Panc1 (cell line): ENCODE results near the gene MBTPS1. TPM values are rescaled to one million over a fixed set of nuclear protein-coding genes. Genes with fewer than 3 reads are reported as not detected.

Experiments used
- ATAC-seq: fragments of 200-7000 bp; cut with Tn5 transposase; 2 replicates; pipeline ENCODE4 v1.9.1; 2020; ENCODE audit warnings: mild to moderate bottlenecking, moderate library complexity
- BruUV-seq: library from RNA; stranded (reverse); fragments of 400-500 nt; replicated peaks from 2 replicates; lab custom pipeline; 2021; lab: Mats Ljungman, UMichigan
- CTCF ChIA-PET: fragments of 300-600 bp; sonication (Branson Sonifier 250); formaldehyde crosslinking; loops from one replicate; lab custom pipeline; 2022; ENCODE audit warnings: antibody characterized with exemption; lab: Charles Lee
- POLR2A ChIA-PET: fragments of 300-600 bp; sonication (Branson Sonifier 250); formaldehyde crosslinking; loops from one replicate; lab custom pipeline; 2022; ENCODE audit warnings: antibody characterized with exemption; lab: Charles Lee
- DNase-seq: peaks from one replicate; pipeline ENCODE4 v3.0.0-alpha.2; 2010; ENCODE audit warnings: low read depth, low spot score
- H3K27ac ChIP-seq: 2 replicates; pipeline ENCODE4 v1.5.1; 2011; ENCODE audit warnings: mild to moderate bottlenecking, low read length, inconsistent platforms
- H3K27me3 ChIP-seq: fragments of 200-500 bp; sonication (Bioruptor generic); 2 replicates; pipeline ENCODE4 v1.6.0; 2014; ENCODE audit warnings: low read length, inconsistent platforms; ENCODE audit not compliant: control insufficient read depth, insufficient read depth
- H3K36me3 ChIP-seq: fragments of 200-500 bp; sonication (Bioruptor generic); 2 replicates; pipeline ENCODE4 v1.5.1; 2014; ENCODE audit warnings: inconsistent platforms, mild to moderate bottlenecking, low read length, moderate library complexity; ENCODE audit not compliant: control insufficient read depth, insufficient read depth
- H3K4me1 ChIP-seq: 2 replicates; pipeline ENCODE4 v1.5.1; 2011; ENCODE audit warnings: inconsistent platforms, mild to moderate bottlenecking, low read length, moderate library complexity; ENCODE audit not compliant: control insufficient read depth, insufficient read depth
- H3K4me3 ChIP-seq, 2 experiments: 2 replicates each; pipeline ENCODE4 v1.5.1; 2011 to 2012; ENCODE audit warnings: low read depth in 2 of 2, low read length in 2 of 2, mild to moderate bottlenecking in 2 of 2, inconsistent platforms in 1 of 2, moderate library complexity in 1 of 2
- H3K9me3 ChIP-seq: fragments of 200-500 bp; sonication (Bioruptor generic); 2 replicates; pipeline ENCODE4 v1.5.1; 2014; ENCODE audit warnings: low read depth, mild to moderate bottlenecking, inconsistent platforms, low read length, moderate library complexity; ENCODE audit not compliant: control insufficient read depth, insufficient read depth
- POLR2AphosphoS5 ChIP-seq: IDR thresholded peaks from 2 replicates; pipeline ENCODE4 v1.6.1; 2012; ENCODE audit warnings: mild to moderate bottlenecking, low read depth, low read length, moderate library complexity
- SIN3A ChIP-seq: IDR thresholded peaks from 2 replicates; pipeline ENCODE4 v1.6.1; 2012; ENCODE audit warnings: low read depth, mild to moderate bottlenecking, low read length, moderate library complexity, borderline replicate concordance; ENCODE audit not compliant: insufficient read depth
- TCF7L2 ChIP-seq: IDR thresholded peaks from 2 replicates; pipeline ENCODE4 v1.6.1; 2011; ENCODE audit warnings: mild to moderate bottlenecking, low read depth, low read length, inconsistent platforms
- in situ Hi-C: cut with HindIII; loops from 2 replicates; pipeline ENCODE4 v1.10.0; 2016; ENCODE audit warnings: low sequenced_read_pairs, low pct_unique_long_range_greater_than_20kb
- intact Hi-C: fragments of 100-400 bp; cut with micrococcal nuclease; formaldehyde crosslinking; loops from one replicate; pipeline ENCODE4 v1.10.0; 2022; ENCODE audit not compliant: unreplicated experiment
- total RNA-seq: library from RNA; stranded (reverse); gene quantifications from one replicate; pipeline ENCODE4 v1.2.1, GENCODE V29; 2021; ENCODE audit not compliant: unreplicated experiment
- TF ChIP-seq, protein P1 (sequence below): fragments of 450-650 bp; IDR thresholded peaks from 2 replicates; pipeline ENCODE4 v1.5.1; 2017; ENCODE audit warnings: mild to moderate bottlenecking
- TF ChIP-seq, protein P2 (sequence below), 2 experiments: IDR thresholded peaks; 2 replicates each; pipeline ENCODE4 v1.6.1; 2011 to 2012; ENCODE audit warnings: low read depth in 2 of 2, control low read depth in 1 of 2, low read length in 1 of 2, mild to moderate bottlenecking in 1 of 2, moderate library complexity in 1 of 2; ENCODE audit not compliant: insufficient read depth in 1 of 2

Gene MBTPS1
- total RNA-seq, 1 experiment from 2014 or later: 66.8 TPM

DNA sequence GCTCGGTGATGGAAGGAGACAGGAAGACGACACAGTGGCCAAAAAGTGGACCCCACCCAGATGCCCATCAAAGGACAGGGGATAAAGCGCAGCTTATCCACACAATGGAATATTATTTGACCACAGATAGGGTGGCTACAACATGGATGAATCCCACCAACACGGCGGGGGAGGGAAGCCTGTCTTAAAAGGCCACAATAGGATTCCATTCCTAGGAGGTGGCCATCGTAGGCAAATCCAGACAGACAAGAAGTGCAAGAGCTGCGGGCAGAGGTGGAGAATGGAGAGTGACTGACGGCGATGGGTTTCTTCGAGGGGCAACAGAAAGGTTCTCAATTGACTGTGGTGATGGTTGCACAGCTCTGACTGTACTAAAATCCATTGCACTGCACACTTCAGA is 90.1 kb downstream of the MBTPS1 start:
- no peak for DNase-seq
- ATAC-seq: no peak
- in situ Hi-C loops: no loop called here
- TF ChIP-seq TCF7L2 (no peak), POLR2AphosphoS5 (no peak), SIN3A (no peak)
- TF ChIP-seq, protein P1, sequence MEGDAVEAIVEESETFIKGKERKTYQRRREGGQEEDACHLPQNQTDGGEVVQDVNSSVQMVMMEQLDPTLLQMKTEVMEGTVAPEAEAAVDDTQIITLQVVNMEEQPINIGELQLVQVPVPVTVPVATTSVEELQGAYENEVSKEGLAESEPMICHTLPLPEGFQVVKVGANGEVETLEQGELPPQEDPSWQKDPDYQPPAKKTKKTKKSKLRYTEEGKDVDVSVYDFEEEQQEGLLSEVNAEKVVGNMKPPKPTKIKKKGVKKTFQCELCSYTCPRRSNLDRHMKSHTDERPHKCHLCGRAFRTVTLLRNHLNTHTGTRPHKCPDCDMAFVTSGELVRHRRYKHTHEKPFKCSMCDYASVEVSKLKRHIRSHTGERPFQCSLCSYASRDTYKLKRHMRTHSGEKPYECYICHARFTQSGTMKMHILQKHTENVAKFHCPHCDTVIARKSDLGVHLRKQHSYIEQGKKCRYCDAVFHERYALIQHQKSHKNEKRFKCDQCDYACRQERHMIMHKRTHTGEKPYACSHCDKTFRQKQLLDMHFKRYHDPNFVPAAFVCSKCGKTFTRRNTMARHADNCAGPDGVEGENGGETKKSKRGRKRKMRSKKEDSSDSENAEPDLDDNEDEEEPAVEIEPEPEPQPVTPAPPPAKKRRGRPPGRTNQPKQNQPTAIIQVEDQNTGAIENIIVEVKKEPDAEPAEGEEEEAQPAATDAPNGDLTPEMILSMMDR: no peak
- TF ChIP-seq, protein P2, sequence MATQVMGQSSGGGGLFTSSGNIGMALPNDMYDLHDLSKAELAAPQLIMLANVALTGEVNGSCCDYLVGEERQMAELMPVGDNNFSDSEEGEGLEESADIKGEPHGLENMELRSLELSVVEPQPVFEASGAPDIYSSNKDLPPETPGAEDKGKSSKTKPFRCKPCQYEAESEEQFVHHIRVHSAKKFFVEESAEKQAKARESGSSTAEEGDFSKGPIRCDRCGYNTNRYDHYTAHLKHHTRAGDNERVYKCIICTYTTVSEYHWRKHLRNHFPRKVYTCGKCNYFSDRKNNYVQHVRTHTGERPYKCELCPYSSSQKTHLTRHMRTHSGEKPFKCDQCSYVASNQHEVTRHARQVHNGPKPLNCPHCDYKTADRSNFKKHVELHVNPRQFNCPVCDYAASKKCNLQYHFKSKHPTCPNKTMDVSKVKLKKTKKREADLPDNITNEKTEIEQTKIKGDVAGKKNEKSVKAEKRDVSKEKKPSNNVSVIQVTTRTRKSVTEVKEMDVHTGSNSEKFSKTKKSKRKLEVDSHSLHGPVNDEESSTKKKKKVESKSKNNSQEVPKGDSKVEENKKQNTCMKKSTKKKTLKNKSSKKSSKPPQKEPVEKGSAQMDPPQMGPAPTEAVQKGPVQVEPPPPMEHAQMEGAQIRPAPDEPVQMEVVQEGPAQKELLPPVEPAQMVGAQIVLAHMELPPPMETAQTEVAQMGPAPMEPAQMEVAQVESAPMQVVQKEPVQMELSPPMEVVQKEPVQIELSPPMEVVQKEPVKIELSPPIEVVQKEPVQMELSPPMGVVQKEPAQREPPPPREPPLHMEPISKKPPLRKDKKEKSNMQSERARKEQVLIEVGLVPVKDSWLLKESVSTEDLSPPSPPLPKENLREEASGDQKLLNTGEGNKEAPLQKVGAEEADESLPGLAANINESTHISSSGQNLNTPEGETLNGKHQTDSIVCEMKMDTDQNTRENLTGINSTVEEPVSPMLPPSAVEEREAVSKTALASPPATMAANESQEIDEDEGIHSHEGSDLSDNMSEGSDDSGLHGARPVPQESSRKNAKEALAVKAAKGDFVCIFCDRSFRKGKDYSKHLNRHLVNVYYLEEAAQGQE (IDR thresholded peaks at IDR 0.05; ENCODE audit: insufficient read depth in 1 of 2, low read depth in 2 of 2, low read length in 1 of 2): no peak
- POLR2A ChIA-PET: no interaction called here
- H3K36me3 ChIP-seq: no peaks in the 10 kb centered on the region
- no TSS peak for BruUV-seq
- H3K4me3 ChIP-seq: no peak overlapping the region
- H3K4me1 ChIP-seq: no peaks in the 10 kb centered on the region
- no peaks in the 10 kb centered on the region for H3K27me3 ChIP-seq
- CTCF ChIA-PET: no interaction called here
- intact Hi-C loops: no loop called here
- no peak overlapping the region for H3K27ac ChIP-seq
- H3K9me3 ChIP-seq: no peaks in the 10 kb centered on the region

DNA sequence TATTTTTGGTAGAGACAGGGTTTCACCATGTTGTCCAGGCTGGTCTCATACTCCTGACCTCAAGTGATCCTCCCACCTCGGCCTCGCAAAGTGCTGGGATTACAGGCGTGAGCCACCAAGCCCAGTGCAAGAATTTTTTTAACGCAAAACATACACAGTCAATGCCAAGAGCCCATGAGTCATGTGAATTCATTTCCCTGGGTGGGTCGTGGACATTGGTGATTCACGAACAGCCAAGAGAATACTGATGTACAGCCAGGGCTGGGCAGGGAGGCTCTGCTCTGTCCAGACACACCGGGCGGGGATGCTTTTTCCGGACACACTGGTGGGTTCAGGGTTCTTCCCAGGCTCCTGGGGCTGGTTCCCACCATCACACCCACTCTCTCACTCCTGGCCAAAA is 91.9 kb downstream of the MBTPS1 start:
- intact Hi-C loops (no loop called here), in situ Hi-C loops (no loop called here)
- TF ChIP-seq SIN3A (no peak), POLR2AphosphoS5 (no peak), TCF7L2 (no peak)
- TF ChIP-seq, protein P1: no peak
- TF ChIP-seq, protein P2 (IDR thresholded peaks at IDR 0.05; ENCODE audit: insufficient read depth in 1 of 2, low read depth in 2 of 2, low read length in 1 of 2): no peak
- Histone ChIP-seq H3K36me3 (no peaks in the 10 kb centered on the region), H3K9me3 (no peaks in the 10 kb centered on the region), H3K4me3 (no peak overlapping the region), H3K4me1 (no peaks in the 10 kb centered on the region), H3K27ac (no peak overlapping the region), H3K27me3 (no peaks in the 10 kb centered on the region)
- ATAC-seq: no peak
- ChIA-PET CTCF (no interaction called here), POLR2A (no interaction called here)
- BruUV-seq: no TSS peak
- no peak for DNase-seq
